ENCODE data around the gene ADGRB3.

ADGRB3 gene

GRCh38 chr6:69135927-69136326, 500.8 kb downstream of the ADGRB3 start:
- Histone ChIP-seq H4K8ac (ENCODE audit: low read length) (no peak overlapping the region), H2BK120ac (ENCODE audit: low read depth, low read length) (no peak overlapping the region), H3K79me1 (replicated peaks; ENCODE audit: low read length, poor library complexity, severe bottlenecking) (no peaks in the 10 kb centered on the region), H3K18ac (ENCODE audit: low read depth in 1 of 2, low read length in 2 of 2) (no peak overlapping the region), H2BK5ac (ENCODE audit: low read depth, low read length, poor library complexity, severe bottlenecking) (no peak overlapping the region), H3K4ac (ENCODE audit: low read depth in 1 of 2, low read length in 2 of 2) (no peak overlapping the region), H3K9me3 (ENCODE audit: control insufficient read depth, low read length) (no peaks in the 10 kb centered on the region), H4K91ac (ENCODE audit: low read length) (no peak overlapping the region), H2BK12ac (ENCODE audit: low read length in 2 of 2) (no peak overlapping the region), H3K4me2 (ENCODE audit: low read length, poor library complexity, severe bottlenecking) (no peak overlapping the region), H3K4me3 (ENCODE audit: insufficient read depth in 1 of 2, low read depth in 1 of 2, low read length in 2 of 2) (no peak overlapping the region), H3K23ac (ENCODE audit: low read length in 2 of 2) (no peak overlapping the region), H3K27me3 (ENCODE audit: control insufficient read depth in 1 of 2, insufficient read depth in 1 of 2, low read length in 2 of 2) (no peaks in the 10 kb centered on the region), H2AK5ac (ENCODE audit: low read length, severe bottlenecking) (no peak overlapping the region), H3K14ac (ENCODE audit: low read length in 2 of 2) (no peak overlapping the region), H2BK15ac (ENCODE audit: low read depth, poor library complexity, severe bottlenecking) (no peak overlapping the region), H3K27ac (ENCODE audit: low read length, poor library complexity, severe bottlenecking) (no peak overlapping the region), H3K36me3 (ENCODE audit: control insufficient read depth in 1 of 2, insufficient read depth in 2 of 2, low read depth in 1 of 2, low read length in 2 of 2) (no peaks in the 10 kb centered on the region), H2AFZ (ENCODE audit: low read depth, low read length) (no peak overlapping the region), H3K9ac (ENCODE audit: low read length) (no peak overlapping the region), H3K4me1 (ENCODE audit: control insufficient read depth, insufficient read depth, low read depth, low read length) (peaks cover 3% of the 10 kb centered on the region)
- DNase-seq, result no peak
- whole genome bisulfite sequencing, result no CpG with 5 or more reads among the region's 1 CpG

DNA sequence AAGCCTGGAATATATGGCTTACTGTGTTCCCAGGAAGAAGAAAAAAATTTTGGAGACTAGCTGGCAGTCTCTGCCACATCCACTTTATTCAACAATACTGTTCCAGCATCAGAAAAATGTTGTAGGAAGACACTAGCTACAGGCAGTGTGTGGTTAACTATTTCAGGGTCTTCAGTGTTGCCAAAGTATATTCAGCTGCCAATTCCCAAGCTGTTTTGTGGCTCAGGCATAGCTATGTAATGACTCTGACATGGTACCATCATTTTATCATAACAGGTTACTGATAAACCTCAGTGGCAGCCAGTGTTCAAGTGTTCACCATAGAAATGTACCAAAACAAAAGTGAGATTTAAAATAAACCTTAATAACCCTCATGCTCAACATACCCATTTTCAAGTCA, 503.1 kb downstream of the ADGRB3 start:
- Histone ChIP-seq H3K4ac (ENCODE audit: low read depth in 1 of 2, low read length in 2 of 2) (no peak overlapping the region), H2AFZ (ENCODE audit: low read depth, low read length) (no peak overlapping the region), H3K23ac (ENCODE audit: low read length in 2 of 2) (no peak overlapping the region), H3K4me1 (ENCODE audit: control insufficient read depth, insufficient read depth, low read depth, low read length) (peaks cover 3% of the 10 kb centered on the region), H3K14ac (ENCODE audit: low read length in 2 of 2) (no peak overlapping the region), H3K4me3 (ENCODE audit: insufficient read depth in 1 of 2, low read depth in 1 of 2, low read length in 2 of 2) (no peak overlapping the region), H3K79me1 (replicated peaks; ENCODE audit: low read length, poor library complexity, severe bottlenecking) (no peaks in the 10 kb centered on the region), H4K8ac (ENCODE audit: low read length) (no peak overlapping the region), H3K9ac (ENCODE audit: low read length) (no peak overlapping the region), H3K27me3 (ENCODE audit: control insufficient read depth in 1 of 2, insufficient read depth in 1 of 2, low read length in 2 of 2) (no peaks in the 10 kb centered on the region), H3K36me3 (ENCODE audit: control insufficient read depth in 1 of 2, insufficient read depth in 2 of 2, low read depth in 1 of 2, low read length in 2 of 2) (no peaks in the 10 kb centered on the region), H3K18ac (ENCODE audit: low read depth in 1 of 2, low read length in 2 of 2) (no peak overlapping the region), H2BK12ac (ENCODE audit: low read length in 2 of 2) (no peak overlapping the region), H3K27ac (ENCODE audit: low read length, poor library complexity, severe bottlenecking) (peak overlapping the region; percentile 48), H2AK5ac (ENCODE audit: low read length, severe bottlenecking) (no peak overlapping the region), H4K91ac (ENCODE audit: low read length) (no peak overlapping the region), H3K4me2 (ENCODE audit: low read length, poor library complexity, severe bottlenecking) (no peak overlapping the region), H3K9me3 (ENCODE audit: control insufficient read depth, low read length) (no peaks in the 10 kb centered on the region), H2BK5ac (ENCODE audit: low read depth, low read length, poor library complexity, severe bottlenecking) (no peak overlapping the region), H2BK15ac (ENCODE audit: low read depth, poor library complexity, severe bottlenecking) (no peak overlapping the region), H2BK120ac (ENCODE audit: low read depth, low read length) (no peak overlapping the region)
- DNase-seq, result no peak

DNA sequence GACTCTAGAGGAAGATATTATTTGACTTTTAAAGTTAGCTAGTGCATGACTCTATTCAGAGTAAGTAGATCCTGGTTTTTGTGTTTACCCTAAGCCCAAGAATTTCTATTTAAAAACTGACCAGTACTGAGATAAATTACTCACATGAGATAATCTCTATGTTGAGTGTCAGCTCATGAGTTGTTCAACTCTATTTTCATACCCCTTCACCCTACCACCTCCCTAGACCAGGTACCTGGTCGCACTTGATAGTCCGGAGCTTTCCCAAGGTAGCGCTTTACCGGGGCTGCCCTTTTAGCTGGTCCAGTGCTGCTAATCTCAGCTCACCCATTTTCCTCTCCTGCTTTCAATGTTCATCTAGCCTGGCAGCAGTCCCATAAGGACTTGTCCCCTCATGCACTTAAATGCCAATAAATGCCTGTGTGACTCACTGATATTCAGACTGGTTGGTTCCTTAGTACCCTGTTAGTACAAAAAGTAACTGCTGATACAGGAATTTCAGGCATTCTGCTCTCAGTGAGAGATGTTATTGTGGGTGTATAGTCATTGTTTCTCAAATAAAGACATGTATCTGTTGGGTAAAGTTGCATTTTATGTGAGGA, 503.9 kb downstream of the ADGRB3 start:
- H4K8ac ChIP-seq (ENCODE audit: low read length), result no peak overlapping the region

DNA sequence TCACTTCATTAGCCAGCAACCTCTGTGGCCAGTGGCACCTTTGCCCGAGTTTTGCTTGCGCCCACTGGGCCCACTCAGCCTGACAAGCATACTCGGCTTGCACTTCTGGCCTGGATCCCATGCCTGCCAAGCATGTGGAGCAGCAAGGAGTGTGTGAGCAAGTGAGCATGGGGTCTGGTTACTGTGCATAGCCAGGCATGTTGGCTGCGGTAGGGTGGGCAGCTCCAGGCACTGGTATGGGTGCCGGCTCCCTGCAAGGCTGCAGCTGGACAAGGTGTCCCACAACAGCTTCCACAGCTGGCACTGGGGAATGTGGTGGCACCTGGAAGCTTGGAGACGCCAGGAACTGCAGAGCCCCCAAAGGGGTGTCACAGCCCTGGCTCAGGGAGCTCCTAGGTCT, 510.0 kb downstream of the ADGRB3 start:
- Histone ChIP-seq H3K18ac (ENCODE audit: low read depth in 1 of 2, low read length in 2 of 2) (no peak overlapping the region), H2BK120ac (ENCODE audit: low read depth, low read length) (no peak overlapping the region), H3K4me1 (ENCODE audit: control insufficient read depth, insufficient read depth, low read depth, low read length) (no peaks in the 10 kb centered on the region), H3K27ac (ENCODE audit: low read length, poor library complexity, severe bottlenecking) (no peak overlapping the region), H3K4ac (ENCODE audit: low read depth in 1 of 2, low read length in 2 of 2) (no peak overlapping the region), H4K8ac (ENCODE audit: low read length) (no peak overlapping the region), H3K27me3 (ENCODE audit: control insufficient read depth in 1 of 2, insufficient read depth in 1 of 2, low read length in 2 of 2) (no peaks in the 10 kb centered on the region), H4K91ac (ENCODE audit: low read length) (no peak overlapping the region), H3K23ac (ENCODE audit: low read length in 2 of 2) (no peak overlapping the region), H3K14ac (ENCODE audit: low read length in 2 of 2) (peak overlapping the region in 1 of 2 experiments; percentile 65), H2AFZ (ENCODE audit: low read depth, low read length) (no peak overlapping the region), H2BK5ac (ENCODE audit: low read depth, low read length, poor library complexity, severe bottlenecking) (no peak overlapping the region), H3K9ac (ENCODE audit: low read length) (no peak overlapping the region), H3K36me3 (ENCODE audit: control insufficient read depth in 1 of 2, insufficient read depth in 2 of 2, low read depth in 1 of 2, low read length in 2 of 2) (no peaks in the 10 kb centered on the region), H3K4me2 (ENCODE audit: low read length, poor library complexity, severe bottlenecking) (no peak overlapping the region), H2AK5ac (ENCODE audit: low read length, severe bottlenecking) (no peak overlapping the region), H3K9me3 (ENCODE audit: control insufficient read depth, low read length) (no peaks in the 10 kb centered on the region), H2BK15ac (ENCODE audit: low read depth, poor library complexity, severe bottlenecking) (no peak overlapping the region), H3K4me3 (ENCODE audit: insufficient read depth in 1 of 2, low read depth in 1 of 2, low read length in 2 of 2) (no peak overlapping the region), H3K79me1 (replicated peaks; ENCODE audit: low read length, poor library complexity, severe bottlenecking) (no peaks in the 10 kb centered on the region), H2BK12ac (ENCODE audit: low read length in 2 of 2) (no peak overlapping the region)
- WGBS, result 90% methylated on average over 6 of the region's 6 CpGs
- no peak for DNase-seq

More for the DNA sequence above, 503.9 kb downstream of the ADGRB3 start:
- Histone ChIP-seq H3K18ac (ENCODE audit: low read depth in 1 of 2, low read length in 2 of 2) (no peak overlapping the region), H3K4me3 (ENCODE audit: insufficient read depth in 1 of 2, low read depth in 1 of 2, low read length in 2 of 2) (no peak overlapping the region), H3K36me3 (ENCODE audit: control insufficient read depth in 1 of 2, insufficient read depth in 2 of 2, low read depth in 1 of 2, low read length in 2 of 2) (no peaks in the 10 kb centered on the region), H3K27ac (ENCODE audit: low read length, poor library complexity, severe bottlenecking) (peak overlapping the region; percentile 56), H2BK12ac (ENCODE audit: low read length in 2 of 2) (no peak overlapping the region), H2BK5ac (ENCODE audit: low read depth, low read length, poor library complexity, severe bottlenecking) (no peak overlapping the region), H3K23ac (ENCODE audit: low read length in 2 of 2) (no peak overlapping the region), H2BK120ac (ENCODE audit: low read depth, low read length) (no peak overlapping the region), H2BK15ac (ENCODE audit: low read depth, poor library complexity, severe bottlenecking) (no peak overlapping the region), H3K14ac (ENCODE audit: low read length in 2 of 2) (no peak overlapping the region), H3K4me1 (ENCODE audit: control insufficient read depth, insufficient read depth, low read depth, low read length) (peaks cover 3% of the 10 kb centered on the region), H3K27me3 (ENCODE audit: control insufficient read depth in 1 of 2, insufficient read depth in 1 of 2, low read length in 2 of 2) (no peaks in the 10 kb centered on the region), H3K9ac (ENCODE audit: low read length) (no peak overlapping the region), H3K4ac (ENCODE audit: low read depth in 1 of 2, low read length in 2 of 2) (no peak overlapping the region), H3K4me2 (ENCODE audit: low read length, poor library complexity, severe bottlenecking) (no peak overlapping the region), H3K9me3 (ENCODE audit: control insufficient read depth, low read length) (no peaks in the 10 kb centered on the region), H2AFZ (ENCODE audit: low read depth, low read length) (no peak overlapping the region), H3K79me1 (replicated peaks; ENCODE audit: low read length, poor library complexity, severe bottlenecking) (no peaks in the 10 kb centered on the region), H2AK5ac (ENCODE audit: low read length, severe bottlenecking) (no peak overlapping the region), H4K91ac (ENCODE audit: low read length) (no peak overlapping the region)
- 97% methylated on average over 4 of the region's 4 CpGs for WGBS
- DNase-seq, result no peak
